GM12892 (cell line): ENCODE measurements around the gene BRINP1.

Experiments used
- DNase-seq: peaks from one replicate; pipeline ENCODE4 v3.0.0; 2011; ENCODE audit not compliant: insufficient read length
- FAIRE-seq: peaks from 2 replicates; lab custom pipeline; 2011; peaks lifted over from hg19 to GRCh38; lab: Jason Lieb, UNC
- POLR2A ChIP-seq: IDR thresholded peaks from 2 replicates; pipeline ENCODE4 v1.6.1; 2011; ENCODE audit warnings: low read depth, low read length, control low read depth
- POLR2AphosphoS5 ChIP-seq: IDR thresholded peaks from 2 replicates; pipeline ENCODE4 v1.6.1; 2011; ENCODE audit warnings: low read depth, low read length, control low read depth
- TAF1 ChIP-seq: IDR thresholded peaks from 2 replicates; pipeline ENCODE4 v1.6.1; 2011; ENCODE audit warnings: low read depth, mild to moderate bottlenecking, control low read depth, low read length, borderline replicate concordance

BRINP1 gene

DNA sequence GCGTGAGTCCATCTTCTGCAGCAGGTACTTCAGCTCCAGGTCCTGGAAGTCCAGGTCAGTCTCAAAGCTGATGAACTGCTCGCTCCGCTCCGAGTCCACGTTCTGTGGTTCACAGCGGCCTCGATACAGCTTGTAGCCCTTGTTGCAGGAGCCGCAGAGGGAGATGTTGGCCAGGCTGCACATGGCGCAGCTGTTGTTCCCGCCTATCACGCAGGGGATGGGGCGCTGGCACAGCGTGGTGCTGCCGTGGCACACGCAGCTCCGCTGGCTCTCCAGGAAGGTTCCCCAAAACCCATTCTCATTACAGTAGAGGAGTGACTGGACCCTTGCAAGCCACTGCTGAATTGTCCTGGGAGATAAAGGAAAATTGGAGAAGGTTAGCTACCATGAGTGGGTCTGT lies 201.4 kb downstream of the BRINP1 start:
- TF ChIP-seq POLR2AphosphoS5 (no peak), POLR2A (no peak), TAF1 (no peak)
- FAIRE-seq = no peak
- no peak for DNase-seq

GRCh38 chr9:119167267-119167666 lies 202.0 kb downstream of the BRINP1 start:
- no peak for DNase-seq
- TF ChIP-seq TAF1 (no peak), POLR2AphosphoS5 (no peak), POLR2A (no peak)
- FAIRE-seq = no peak

GRCh38 chr9:119166096-119166495 lies 203.1 kb downstream of the BRINP1 start:
- FAIRE-seq (no peak), DNase-seq (no peak)
- no peak for TF ChIP-seq POLR2AphosphoS5
- no peak for TF ChIP-seq POLR2A
- no peak for TF ChIP-seq TAF1

- TF ChIP-seq POLR2AphosphoS5 = no peak
- no peak for TF ChIP-seq POLR2A
- TF ChIP-seq TAF1 = no peak
- no peak for FAIRE-seq
- no peak for DNase-seq
Observed at GRCh38 chr9:119165131-119165530, 204.1 kb downstream of the BRINP1 start.

DNA sequence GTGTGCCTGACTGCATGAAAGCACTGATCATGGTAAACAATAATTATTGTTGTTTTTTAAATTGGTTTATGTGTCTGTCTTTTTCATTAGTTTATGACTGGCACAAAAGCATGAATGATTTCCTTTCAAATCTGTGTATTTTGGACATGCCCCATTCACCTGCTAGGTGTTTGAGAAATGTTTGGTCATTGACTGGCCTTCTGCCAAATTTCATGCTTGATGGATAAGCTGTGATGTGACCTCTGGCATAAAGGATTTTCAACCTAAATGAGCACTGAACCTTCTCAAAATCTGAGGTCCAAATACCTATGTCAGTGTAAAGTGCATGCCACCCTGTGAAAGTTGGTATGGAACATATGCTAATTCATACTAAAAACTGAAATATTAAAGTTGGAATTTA lies 204.5 kb downstream of the BRINP1 start:
- FAIRE-seq (no peak), DNase-seq (no peak)
- TF ChIP-seq POLR2AphosphoS5 = no peak

DNA sequence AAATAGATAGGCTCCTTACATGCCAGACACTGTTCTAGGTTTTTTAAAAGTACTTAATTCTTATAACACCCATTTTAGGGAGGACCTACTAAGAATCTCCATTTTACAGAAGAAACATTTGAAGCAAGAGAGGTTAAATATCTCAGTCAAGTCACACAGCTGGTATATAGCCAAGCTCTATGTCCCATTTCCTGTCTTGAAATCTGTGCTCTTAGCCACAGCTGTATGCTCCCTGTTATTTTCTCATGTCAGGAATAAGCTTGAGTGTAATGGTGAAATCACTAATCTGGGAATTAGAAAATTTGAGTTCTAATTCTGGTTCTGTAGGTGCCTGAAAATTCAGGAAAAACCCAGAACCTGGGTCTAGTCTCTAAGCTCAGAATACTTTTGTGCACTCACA lies 208.7 kb downstream of the BRINP1 start:
- TF ChIP-seq POLR2A = no peak
- TF ChIP-seq POLR2AphosphoS5 = no peak
- TF ChIP-seq TAF1 = no peak
- DNase-seq (no peak), FAIRE-seq (no peak)

DNA sequence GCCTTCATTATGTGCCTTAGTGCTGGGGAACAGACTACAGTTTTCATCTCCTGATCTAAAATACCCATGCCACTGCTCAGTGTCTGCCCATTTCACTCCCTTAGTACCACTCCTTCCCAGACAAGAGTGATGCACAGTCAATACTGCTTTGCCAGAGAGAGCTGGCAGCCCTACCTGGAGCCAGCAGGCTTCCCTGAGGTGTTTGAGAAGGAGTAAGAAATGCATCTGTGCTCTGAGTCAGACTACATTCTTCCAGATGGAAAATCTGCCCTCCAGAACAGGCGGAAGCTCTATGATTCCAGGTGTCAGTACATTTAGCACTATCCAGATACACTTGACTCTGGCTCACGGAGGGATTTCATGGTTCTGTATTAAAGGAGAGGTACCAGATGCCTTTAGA lies 209.8 kb downstream of the BRINP1 start:
- FAIRE-seq (no peak), DNase-seq (no peak)
- TF ChIP-seq TAF1 = no peak
- TF ChIP-seq POLR2AphosphoS5 = no peak
- TF ChIP-seq POLR2A = no peak

DNA sequence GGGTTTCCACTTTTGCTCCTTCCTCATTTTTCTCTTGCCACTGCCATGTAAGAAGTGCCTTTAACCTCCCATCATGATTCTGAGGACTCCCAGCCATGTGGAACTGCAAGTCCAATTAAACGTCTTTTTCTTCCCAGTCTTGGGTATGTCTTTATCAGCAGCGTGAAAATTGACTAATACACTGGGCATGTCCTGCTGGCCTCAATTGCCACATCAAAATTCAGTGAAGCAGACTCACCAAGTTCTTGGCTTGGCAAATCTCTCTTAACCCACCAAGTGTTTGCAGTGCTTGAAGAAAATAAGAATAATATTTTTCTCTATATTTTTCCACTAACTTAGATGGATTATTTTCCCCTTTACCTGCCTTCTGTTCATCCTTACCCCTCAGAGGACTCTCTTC lies 212.0 kb downstream of the BRINP1 start:
- FAIRE-seq = no peak
- DNase-seq = no peak
- TF ChIP-seq POLR2AphosphoS5 = no peak
- TF ChIP-seq POLR2A = no peak
- no peak for TF ChIP-seq TAF1

GRCh38 chr9:119156354-119156753 lies 212.9 kb downstream of the BRINP1 start:
- DNase-seq (no peak), FAIRE-seq (no peak)
- TF ChIP-seq POLR2A (no peak), POLR2AphosphoS5 (no peak), TAF1 (no peak)

DNA sequence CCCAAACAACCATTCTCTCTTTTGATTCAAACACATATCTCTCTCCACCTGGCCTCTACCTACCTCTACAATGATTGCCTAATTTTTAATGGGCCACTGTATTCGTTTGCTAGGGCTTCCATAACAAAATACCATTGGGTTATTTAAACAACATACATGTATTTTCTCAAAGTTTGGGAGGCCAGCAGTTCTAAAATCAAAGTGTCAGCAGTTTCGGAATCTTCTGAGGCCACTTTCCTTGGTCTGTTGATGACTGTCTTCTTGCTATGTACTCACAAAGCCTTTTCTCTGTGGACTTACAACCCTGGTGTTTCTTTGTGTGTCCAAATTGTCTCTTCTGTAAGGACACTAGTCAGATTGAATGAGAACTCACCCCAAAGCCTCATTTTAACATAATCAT lies 214.7 kb downstream of the BRINP1 start:
- no peak for FAIRE-seq
- TF ChIP-seq TAF1 (no peak), POLR2AphosphoS5 (no peak), POLR2A (no peak)
- DNase-seq = no peak

GRCh38 chr9:119153402-119153801 lies 215.8 kb downstream of the BRINP1 start:
- FAIRE-seq (no peak), DNase-seq (no peak)
- TF ChIP-seq POLR2A (no peak), TAF1 (no peak), POLR2AphosphoS5 (no peak)

DNA sequence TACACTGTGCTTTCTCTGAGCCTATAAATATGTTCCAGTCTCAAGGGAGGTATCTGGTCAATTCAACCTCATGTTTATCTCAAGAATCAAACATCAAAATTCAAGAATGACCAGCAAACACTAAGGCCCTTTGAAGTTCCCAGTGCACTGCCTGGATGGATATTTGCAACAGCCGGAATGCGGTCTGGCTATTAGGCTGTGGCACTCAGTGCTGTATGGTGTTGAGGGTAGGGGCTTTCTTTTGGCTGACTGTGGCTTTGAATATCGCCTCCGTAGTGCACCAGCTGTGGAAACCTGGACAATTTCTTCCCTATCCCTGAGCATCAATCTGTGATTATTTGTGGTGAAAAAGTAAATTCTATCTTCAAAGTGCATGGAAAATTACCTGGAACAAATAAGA lies 220.4 kb downstream of the BRINP1 start:
- DNase-seq = no peak
- TF ChIP-seq POLR2A (no peak), POLR2AphosphoS5 (no peak), TAF1 (no peak)
- no peak for FAIRE-seq

GRCh38 chr9:119137479-119137878 lies 231.8 kb downstream of the BRINP1 start:
- no peak for FAIRE-seq

GRCh38 chr9:119126040-119126439 lies 243.2 kb downstream of the BRINP1 start:
- DNase-seq (no peak), FAIRE-seq (no peak)
- TF ChIP-seq POLR2A (no peak), TAF1 (no peak), POLR2AphosphoS5 (no peak)

More at GRCh38 chr9:119137479-119137878, 231.8 kb downstream of the BRINP1 start:
- TF ChIP-seq POLR2AphosphoS5 = no peak
- DNase-seq = no peak
